ENCODE data around the gene KAT8. TPM values are rescaled to one million over a fixed set of nuclear protein-coding genes. Genes with fewer than 3 reads are reported as not detected.

Gene KAT8
- total and polyA plus RNA-seq, 2 of the 13 experiments (the other 11 are each of a cell fraction or from before 2014, with no cell fraction given): 79.0 to 84.2 TPM

DNA sequence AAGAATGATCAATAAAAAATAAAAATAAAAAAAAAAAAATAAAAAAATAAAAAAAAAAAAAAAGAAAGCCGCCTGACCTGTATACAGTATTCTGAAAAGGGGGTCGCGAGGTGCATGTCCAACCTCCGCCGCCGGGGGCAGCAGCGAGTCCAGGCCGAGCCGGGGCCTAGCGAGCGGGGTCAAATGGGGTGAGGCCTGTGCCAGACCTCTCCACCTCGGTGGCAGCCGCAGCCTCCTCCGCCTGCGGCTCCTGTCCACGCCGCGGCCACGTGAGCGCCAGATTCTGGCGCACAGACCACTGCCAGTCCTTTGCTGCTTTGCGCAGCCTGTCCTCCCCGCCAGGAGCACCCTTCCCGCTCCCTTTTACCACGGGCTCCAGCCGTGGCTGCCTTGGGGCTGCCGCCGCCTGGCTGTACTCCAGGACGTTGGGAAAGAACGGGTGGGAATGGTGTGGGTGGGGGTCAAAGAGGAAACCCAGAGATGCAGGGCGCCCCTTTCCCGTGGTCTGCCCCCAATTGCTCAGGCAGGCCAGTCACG lies 11.7 kb upstream of the KAT8 start (continued):
- TF ChIP-seq ZMYM4 (CRISPR knock-in tag; IDR thresholded peaks at IDR 0.05) (peak; percentile 87), KDM5A (IDR thresholded peaks at IDR 0.05; ENCODE audit: borderline replicate concordance, low read length) (no peak), RAD51 (IDR thresholded peaks at IDR 0.05; ENCODE audit: borderline replicate concordance) (no peak), KDM2A (CRISPR knock-in tag; IDR thresholded peaks at IDR 0.05; ENCODE audit: borderline replicate concordance, low read depth) (peak; percentile 98), HNRNPK (IDR thresholded peaks at IDR 0.05; ENCODE audit: low read depth, low read length, poor library complexity, severe bottlenecking) (peak; percentile 83), CHD4 (IDR thresholded peaks at IDR 0.05; ENCODE audit: borderline replicate concordance, low read length) (no peak), GABPB1 (CRISPR knock-in tag; IDR thresholded peaks at IDR 0.05) (peak; percentile 89), NFRKB (IDR thresholded peaks at IDR 0.05) (no peak), ZNF652 (CRISPR knock-in tag; IDR thresholded peaks at IDR 0.05; ENCODE audit: borderline replicate concordance, low read depth) (peak; percentile 71; the same call in 1 of the 2 replicates), MTF2 (CRISPR knock-in tag; IDR thresholded peaks at IDR 0.05; ENCODE audit: borderline replicate concordance) (no peak), ZNF260 (CRISPR knock-in tag; IDR thresholded peaks at IDR 0.05; ENCODE audit: borderline replicate concordance, low read depth) (no peak), SP4 (CRISPR knock-in tag; IDR thresholded peaks at IDR 0.05) (peak; percentile 88), ZNF264 (CRISPR knock-in tag; IDR thresholded peaks at IDR 0.05) (peak; percentile 82; the same call in 1 of the 2 replicates), ZNF138 (CRISPR knock-in tag; IDR thresholded peaks at IDR 0.05; ENCODE audit: low read depth) (peak; percentile 78; the same call in 1 of the 2 replicates), ZNF878 (CRISPR knock-in tag; IDR thresholded peaks at IDR 0.05) (peak; percentile 99), WIZ (CRISPR knock-in tag; IDR thresholded peaks at IDR 0.05) (peak; percentile 84), ETV5 (CRISPR knock-in tag; IDR thresholded peaks at IDR 0.05; ENCODE audit: borderline replicate concordance) (peak; percentile 82), ZFP62 (CRISPR knock-in tag; IDR thresholded peaks at IDR 0.05) (no peak), ZFP90 (CRISPR knock-in tag; IDR thresholded peaks at IDR 0.05; ENCODE audit: borderline replicate concordance) (peak; percentile 89), MAFF (IDR thresholded peaks at IDR 0.05; ENCODE audit: low read depth, low read length) (no peak), NFIB (CRISPR knock-in tag; IDR thresholded peaks at IDR 0.05; ENCODE audit: borderline replicate concordance) (no peak), HDAC2 (CRISPR knock-in tag; IDR thresholded peaks at IDR 0.05) (peak; percentile 95)
- TF ChIP-seq, protein P1, sequence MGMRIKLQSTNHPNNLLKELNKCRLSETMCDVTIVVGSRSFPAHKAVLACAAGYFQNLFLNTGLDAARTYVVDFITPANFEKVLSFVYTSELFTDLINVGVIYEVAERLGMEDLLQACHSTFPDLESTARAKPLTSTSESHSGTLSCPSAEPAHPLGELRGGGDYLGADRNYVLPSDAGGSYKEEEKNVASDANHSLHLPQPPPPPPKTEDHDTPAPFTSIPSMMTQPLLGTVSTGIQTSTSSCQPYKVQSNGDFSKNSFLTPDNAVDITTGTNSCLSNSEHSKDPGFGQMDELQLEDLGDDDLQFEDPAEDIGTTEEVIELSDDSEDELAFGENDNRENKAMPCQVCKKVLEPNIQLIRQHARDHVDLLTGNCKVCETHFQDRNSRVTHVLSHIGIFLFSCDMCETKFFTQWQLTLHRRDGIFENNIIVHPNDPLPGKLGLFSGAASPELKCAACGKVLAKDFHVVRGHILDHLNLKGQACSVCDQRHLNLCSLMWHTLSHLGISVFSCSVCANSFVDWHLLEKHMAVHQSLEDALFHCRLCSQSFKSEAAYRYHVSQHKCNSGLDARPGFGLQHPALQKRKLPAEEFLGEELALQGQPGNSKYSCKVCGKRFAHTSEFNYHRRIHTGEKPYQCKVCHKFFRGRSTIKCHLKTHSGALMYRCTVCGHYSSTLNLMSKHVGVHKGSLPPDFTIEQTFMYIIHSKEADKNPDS (CRISPR knock-in tag; IDR thresholded peaks at IDR 0.05): peak; percentile 75; the same call in 1 of the 2 replicates
- TF ChIP-seq, protein P2, sequence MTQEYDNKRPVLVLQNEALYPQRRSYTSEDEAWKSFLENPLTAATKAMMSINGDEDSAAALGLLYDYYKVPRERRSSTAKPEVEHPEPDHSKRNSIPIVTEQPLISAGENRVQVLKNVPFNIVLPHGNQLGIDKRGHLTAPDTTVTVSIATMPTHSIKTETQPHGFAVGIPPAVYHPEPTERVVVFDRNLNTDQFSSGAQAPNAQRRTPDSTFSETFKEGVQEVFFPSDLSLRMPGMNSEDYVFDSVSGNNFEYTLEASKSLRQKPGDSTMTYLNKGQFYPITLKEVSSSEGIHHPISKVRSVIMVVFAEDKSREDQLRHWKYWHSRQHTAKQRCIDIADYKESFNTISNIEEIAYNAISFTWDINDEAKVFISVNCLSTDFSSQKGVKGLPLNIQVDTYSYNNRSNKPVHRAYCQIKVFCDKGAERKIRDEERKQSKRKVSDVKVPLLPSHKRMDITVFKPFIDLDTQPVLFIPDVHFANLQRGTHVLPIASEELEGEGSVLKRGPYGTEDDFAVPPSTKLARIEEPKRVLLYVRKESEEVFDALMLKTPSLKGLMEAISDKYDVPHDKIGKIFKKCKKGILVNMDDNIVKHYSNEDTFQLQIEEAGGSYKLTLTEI (CRISPR knock-in tag; conservative IDR thresholded peaks at IDR 0.05): no peak
- TF ChIP-seq, protein P3, sequence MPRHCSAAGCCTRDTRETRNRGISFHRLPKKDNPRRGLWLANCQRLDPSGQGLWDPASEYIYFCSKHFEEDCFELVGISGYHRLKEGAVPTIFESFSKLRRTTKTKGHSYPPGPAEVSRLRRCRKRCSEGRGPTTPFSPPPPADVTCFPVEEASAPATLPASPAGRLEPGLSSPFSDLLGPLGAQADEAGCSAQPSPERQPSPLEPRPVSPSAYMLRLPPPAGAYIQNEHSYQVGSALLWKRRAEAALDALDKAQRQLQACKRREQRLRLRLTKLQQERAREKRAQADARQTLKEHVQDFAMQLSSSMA (CRISPR knock-in tag; IDR thresholded peaks at IDR 0.05): peak; percentile 97
- TF ChIP-seq, protein P4, sequence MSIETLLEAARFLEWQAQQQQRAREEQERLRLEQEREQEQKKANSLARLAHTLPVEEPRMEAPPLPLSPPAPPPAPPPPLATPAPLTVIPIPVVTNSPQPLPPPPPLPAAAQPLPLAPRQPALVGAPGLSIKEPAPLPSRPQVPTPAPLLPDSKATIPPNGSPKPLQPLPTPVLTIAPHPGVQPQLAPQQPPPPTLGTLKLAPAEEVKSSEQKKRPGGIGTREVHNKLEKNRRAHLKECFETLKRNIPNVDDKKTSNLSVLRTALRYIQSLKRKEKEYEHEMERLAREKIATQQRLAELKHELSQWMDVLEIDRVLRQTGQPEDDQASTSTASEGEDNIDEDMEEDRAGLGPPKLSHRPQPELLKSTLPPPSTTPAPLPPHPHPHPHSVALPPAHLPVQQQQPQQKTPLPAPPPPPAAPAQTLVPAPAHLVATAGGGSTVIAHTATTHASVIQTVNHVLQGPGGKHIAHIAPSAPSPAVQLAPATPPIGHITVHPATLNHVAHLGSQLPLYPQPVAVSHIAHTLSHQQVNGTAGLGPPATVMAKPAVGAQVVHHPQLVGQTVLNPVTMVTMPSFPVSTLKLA (IDR thresholded peaks at IDR 0.05): peak; percentile 90

Measured in HepG2 (cell line).